OCI-LY1 (cell line): Measurements from ENCODE around the gene TPP1.

Experiments used
- H2AFZ ChIP-seq: fragments of 200-600 bp; sonication (generic), shearing (Covaris generic); 2 replicates; pipeline ENCODE4 v1.6.0; 2014; ENCODE audit warnings: antibody characterized with exemption, mild to moderate bottlenecking, low read length
- H3F3A ChIP-seq: fragments of 200-600 bp; sonication (generic), shearing (Covaris generic); 2 replicates; pipeline ENCODE4 v1.6.0; 2014; ENCODE audit warnings: mild to moderate bottlenecking, antibody characterized with exemption, low read length, moderate library complexity; ENCODE audit not compliant: insufficient read depth
- H3K27ac ChIP-seq: fragments of 200-600 bp; sonication (generic); 2 replicates; pipeline ENCODE4 v1.5.1; 2014; ENCODE audit warnings: low read length, mixed run types, mild to moderate bottlenecking, low read depth; ENCODE audit not compliant: poor library complexity, severe bottlenecking
- H3K27me3 ChIP-seq: fragments of 200-600 bp; sonication (generic); 2 replicates; pipeline ENCODE4 v1.6.0; 2014; ENCODE audit warnings: antibody characterized with exemption, mild to moderate bottlenecking, low read length, moderate library complexity; ENCODE audit not compliant: insufficient read depth
- H3K36me3 ChIP-seq: fragments of 200-600 bp; sonication (generic); 2 replicates; pipeline ENCODE4 v1.6.1; 2014; ENCODE audit warnings: mild to moderate bottlenecking, antibody characterized with exemption, low read length, moderate library complexity, mixed read lengths; ENCODE audit not compliant: insufficient read depth
- H3K4me1 ChIP-seq: fragments of 200-600 bp; sonication (generic); 2 replicates; pipeline ENCODE4 v1.5.1; 2014; ENCODE audit warnings: mild to moderate bottlenecking, low read length, moderate library complexity; ENCODE audit not compliant: insufficient read depth, severe bottlenecking
- H3K4me2 ChIP-seq: fragments of 200-600 bp; sonication (generic), shearing (Covaris generic); 2 replicates; pipeline ENCODE4 v1.6.1; 2014; ENCODE audit warnings: low read length
- H3K4me3 ChIP-seq: fragments of 200-600 bp; sonication (generic); 2 replicates; pipeline ENCODE4 v1.5.1; 2014; ENCODE audit warnings: low read length, low read depth, mild to moderate bottlenecking, mixed read lengths; ENCODE audit not compliant: poor library complexity, severe bottlenecking
- H3K79me2 ChIP-seq: fragments of 200-600 bp; shearing (Covaris generic); 2 replicates; pipeline ENCODE4 v1.6.1; 2016; ENCODE audit warnings: mixed run types, low read length, mixed read lengths; ENCODE audit not compliant: insufficient read depth
- H3K9ac ChIP-seq: fragments of 200-600 bp; sonication (generic), shearing (Covaris generic); 2 replicates; pipeline ENCODE4 v1.6.1; 2014; ENCODE audit warnings: mild to moderate bottlenecking, low read length, mixed read lengths
- H3K9me2 ChIP-seq: fragments of 200-600 bp; sonication (generic), shearing (Covaris generic); 2 replicates; pipeline ENCODE4 v1.6.1; 2014; ENCODE audit warnings: low read depth, mild to moderate bottlenecking, low read length, mixed read lengths
- H3K9me3 ChIP-seq: fragments of 200-600 bp; shearing (Covaris generic); 2 replicates; pipeline ENCODE4 v1.6.1; 2014; ENCODE audit warnings: low read length, mixed read lengths
- H4K20me1 ChIP-seq: fragments of 200-600 bp; sonication (generic), shearing (Covaris generic); 2 replicates; pipeline ENCODE4 v1.6.0; 2016; ENCODE audit warnings: mild to moderate bottlenecking, low read length; ENCODE audit not compliant: insufficient read depth
- CTCF ChIP-seq: fragments of 200-600 bp; sonication (generic), shearing (Covaris generic); IDR thresholded peaks from 2 replicates; pipeline ENCODE4 v1.5.1; 2017; ENCODE audit warnings: mild to moderate bottlenecking, antibody characterized with exemption, low read length, moderate library complexity, mixed read lengths
- EZH2 ChIP-seq: fragments of 200-600 bp; sonication (generic), shearing (Covaris generic); IDR thresholded peaks from 2 replicates; pipeline ENCODE4 v1.8.0; 2017; ENCODE audit warnings: borderline replicate concordance, mixed run types, mild to moderate bottlenecking, antibody characterized with exemption, low read length, moderate library complexity, mixed read lengths

The TPP1 gene

DNA sequence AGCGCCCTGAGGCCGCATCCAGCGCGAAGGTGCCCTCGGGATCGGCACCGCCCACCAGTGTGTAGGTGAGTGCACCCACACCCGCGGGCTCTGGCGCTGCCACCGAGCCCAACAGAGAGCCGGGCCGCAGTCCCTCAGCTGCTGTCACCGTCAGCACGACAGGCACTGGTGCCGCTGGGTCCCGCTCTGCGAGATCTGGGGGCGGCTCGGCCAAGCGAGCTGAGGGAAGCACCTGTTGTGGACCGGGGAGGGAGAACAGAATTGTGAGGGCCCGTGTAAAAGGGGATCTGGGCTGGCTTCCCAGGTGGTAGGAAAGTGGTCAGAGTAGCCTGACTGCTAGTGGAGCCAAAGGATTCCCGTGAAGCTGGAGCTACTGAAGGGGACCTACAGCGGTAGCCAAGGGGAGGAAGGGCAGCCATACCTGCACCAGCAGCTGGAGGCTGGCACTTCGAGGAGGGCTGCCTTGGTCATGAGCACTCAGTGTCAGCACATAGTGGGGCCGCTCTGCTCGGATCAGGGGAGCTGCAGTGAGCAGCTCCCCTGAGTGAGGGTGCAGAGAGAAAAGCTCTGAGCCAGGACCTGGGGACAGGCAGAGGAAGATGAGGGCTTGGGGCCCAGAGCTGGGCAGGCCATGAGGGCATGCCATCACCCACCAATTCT is 11.5 kb upstream of the TPP1 start:
- H3K4me2 ChIP-seq = no peak overlapping the region
- H4K20me1 ChIP-seq = no peaks in the 10 kb centered on the region
- H3K4me1 ChIP-seq = peaks cover 5% of the 10 kb centered on the region
- H3K36me3 ChIP-seq = no peaks in the 10 kb centered on the region
- H3K9me3 ChIP-seq = no peaks in the 10 kb centered on the region
- TF ChIP-seq EZH2 = no peak
- no peak for TF ChIP-seq CTCF
- H3K79me2 ChIP-seq = no peaks in the 10 kb centered on the region
- no peak overlapping the region for H3K9ac ChIP-seq
- no peak overlapping the region for H3K4me3 ChIP-seq
- H3K9me2 ChIP-seq = no peaks in the 10 kb centered on the region
- no peak overlapping the region for H3K27ac ChIP-seq
- peaks cover 7% of the 10 kb centered on the region; the same call in 1 of the 2 replicates for H3K27me3 ChIP-seq
- H3F3A ChIP-seq = no peaks in the 10 kb centered on the region
- no peak overlapping the region for H2AFZ ChIP-seq

DNA sequence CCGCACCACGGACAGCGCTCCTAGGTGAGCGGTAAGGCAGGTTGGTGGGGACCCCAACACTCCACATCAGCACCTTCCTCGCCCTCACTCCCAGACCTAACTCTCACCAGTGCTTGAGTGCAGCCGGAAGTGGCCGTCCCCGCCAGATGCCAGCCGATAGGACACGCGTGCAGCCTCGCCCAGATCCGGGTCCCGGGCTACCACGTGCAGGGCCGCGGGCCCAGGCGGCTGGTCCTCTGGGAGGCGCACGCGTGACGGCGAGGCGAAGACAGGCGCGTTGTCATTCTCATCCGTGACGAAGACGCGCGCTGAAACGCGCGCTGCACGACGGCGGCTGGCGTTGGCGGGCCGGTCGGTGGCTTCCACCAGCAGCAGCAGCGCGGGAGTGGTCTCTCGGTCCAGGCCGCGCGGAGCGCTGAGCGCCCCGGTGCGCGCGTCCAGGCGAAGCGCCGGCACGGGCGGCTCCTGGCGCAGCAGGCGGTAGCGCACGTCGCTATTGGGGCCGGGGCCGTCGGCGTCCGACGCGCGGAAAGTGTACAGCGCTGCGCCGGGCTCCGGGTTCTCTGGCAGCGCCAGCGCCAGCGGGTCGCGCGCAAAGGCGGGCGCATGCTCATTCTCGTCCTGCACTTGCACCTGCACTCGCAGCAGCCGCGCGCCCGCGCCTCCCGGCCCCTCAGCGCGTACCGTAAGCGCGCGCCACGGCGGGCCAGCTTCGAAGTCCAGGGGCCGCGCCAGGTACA is 10.8 kb upstream of the TPP1 start:
- no peaks in the 10 kb centered on the region for H4K20me1 ChIP-seq
- no peak overlapping the region for H2AFZ ChIP-seq
- H3K27me3 ChIP-seq = peaks cover 7% of the 10 kb centered on the region; the same call in 1 of the 2 replicates
- no peak overlapping the region for H3K9ac ChIP-seq
- no peaks in the 10 kb centered on the region for H3K36me3 ChIP-seq
- peaks cover 5% of the 10 kb centered on the region for H3K4me1 ChIP-seq
- no peak for TF ChIP-seq EZH2
- TF ChIP-seq CTCF = no peak
- H3K27ac ChIP-seq = no peak overlapping the region
- no peaks in the 10 kb centered on the region for H3K79me2 ChIP-seq
- no peaks in the 10 kb centered on the region for H3F3A ChIP-seq
- no peak overlapping the region for H3K4me3 ChIP-seq
- H3K9me2 ChIP-seq = no peaks in the 10 kb centered on the region
- no peaks in the 10 kb centered on the region for H3K9me3 ChIP-seq
- H3K4me2 ChIP-seq = no peak overlapping the region

DNA sequence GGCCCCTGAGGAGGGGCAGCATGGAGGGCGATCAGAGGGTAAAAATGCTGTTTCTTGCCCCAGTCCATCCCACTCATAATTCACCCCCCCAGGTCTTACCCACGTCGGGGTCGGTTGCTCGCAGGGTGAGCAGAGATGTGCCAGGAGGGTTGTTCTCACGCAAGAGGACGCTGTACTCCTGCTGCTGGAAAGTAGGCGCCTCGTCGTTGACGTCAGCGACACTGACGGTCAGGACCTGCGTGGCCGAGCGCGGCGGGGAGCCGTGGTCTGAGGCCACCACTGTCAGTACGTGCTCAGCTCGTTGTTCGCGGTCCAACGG is 10.3 kb upstream of the TPP1 start:
- Histone ChIP-seq H3K4me2 (no peak overlapping the region), H4K20me1 (no peaks in the 10 kb centered on the region), H3K36me3 (no peaks in the 10 kb centered on the region), H3F3A (no peaks in the 10 kb centered on the region), H3K27me3 (peaks cover 7% of the 10 kb centered on the region; the same call in 1 of the 2 replicates), H3K79me2 (no peaks in the 10 kb centered on the region), H3K9me3 (no peaks in the 10 kb centered on the region), H3K27ac (no peak overlapping the region), H3K9me2 (no peaks in the 10 kb centered on the region), H3K4me1 (peaks cover 5% of the 10 kb centered on the region), H3K9ac (no peak overlapping the region), H3K4me3 (no peak overlapping the region), H2AFZ (no peak overlapping the region)
- TF ChIP-seq EZH2 = no peak
- no peak for TF ChIP-seq CTCF
